Stimulated activated CD4-positive, alpha-beta T cell treated with anti-CD3 and anti-CD28 coated beads, Interleukin-12 subunit alpha, Interleukin-12 subunit beta, amount 100 ng/mL, for 24 hours (primary cell): Measurements from ENCODE around the gene NBEAL1.
"Not testable (repeated sequence)": the region's sequence is repeated elsewhere in the genome, so short reads cannot be mapped to it uniquely, and the experiment has no call there.

Experiments
- DNase-seq, 2 experiments: peaks; one replicate each; pipeline ENCODE4 v3.0.0-alpha.2; 2020; ENCODE audit warnings: low read depth in 2 of 2

Gene NBEAL1

GRCh38 chr2:203110496-203110895 is 95.8 kb downstream of the NBEAL1 start:
- not testable (repeated sequence) for DNase-seq

GRCh38 chr2:203112342-203112741 is 97.7 kb downstream of the NBEAL1 start:
- no peak for DNase-seq

- not testable (repeated sequence) for DNase-seq
Measured at GRCh38 chr2:203115201-203115700, 100.6 kb downstream of the NBEAL1 start.

- DNase-seq, result no peak
Measured at GRCh38 chr2:203122317-203122986, 107.8 kb downstream of the NBEAL1 start.

- no peak for DNase-seq
Measured at GRCh38 chr2:203126996-203127395, 112.3 kb downstream of the NBEAL1 start.

- DNase-seq, result no peak
Measured at GRCh38 chr2:203135105-203135504, 120.4 kb downstream of the NBEAL1 start.

GRCh38 chr2:203143391-203143790 is 128.7 kb downstream of the NBEAL1 start:
- DNase-seq, result no peak

GRCh38 chr2:203149194-203149593 is 134.5 kb downstream of the NBEAL1 start:
- DNase-seq, result no peak

GRCh38 chr2:203155406-203155805 is 140.7 kb downstream of the NBEAL1 start:
- no peak for DNase-seq

- DNase-seq, result not testable (repeated sequence)
Measured at GRCh38 chr2:203162722-203163121, 148.0 kb downstream of the NBEAL1 start.

GRCh38 chr2:203164311-203164935 is 149.7 kb downstream of the NBEAL1 start:
- no peak for DNase-seq

- DNase-seq, result no peak
Measured at GRCh38 chr2:203167751-203168150, 153.1 kb downstream of the NBEAL1 start.

GRCh38 chr2:203170502-203170901 is 155.8 kb downstream of the NBEAL1 start:
- no peak for DNase-seq

- DNase-seq, result no peak
Measured at GRCh38 chr2:203175371-203175770, 160.7 kb downstream of the NBEAL1 start.

GRCh38 chr2:203177361-203177760 is 162.7 kb downstream of the NBEAL1 start:
- no peak for DNase-seq

GRCh38 chr2:203185864-203186263 is 171.2 kb downstream of the NBEAL1 start:
- DNase-seq, result no peak

GRCh38 chr2:203190547-203190946 is 175.9 kb downstream of the NBEAL1 start:
- not testable (repeated sequence) for DNase-seq

GRCh38 chr2:203191026-203191425 is 176.4 kb downstream of the NBEAL1 start:
- DNase-seq, result not testable (repeated sequence)

GRCh38 chr2:203191961-203192360 is 177.3 kb downstream of the NBEAL1 start:
- DNase-seq, result no peak

- no peak for DNase-seq
Measured at GRCh38 chr2:203195331-203196036, 180.8 kb downstream of the NBEAL1 start.

- DNase-seq, result no peak
Measured at GRCh38 chr2:203200866-203201265, 186.2 kb downstream of the NBEAL1 start.

GRCh38 chr2:203201426-203201825 is 186.8 kb downstream of the NBEAL1 start:
- DNase-seq, result no peak

- DNase-seq, result no peak
Measured at GRCh38 chr2:203209538-203209937, 194.9 kb downstream of the NBEAL1 start.
